Suprapubic skin (tissue), 4 donors: Measurements from ENCODE around the gene FIBP. TPM values are rescaled to one million over a fixed set of nuclear protein-coding genes. Genes with fewer than 3 reads are reported as not detected.

Experiments
- DNase-seq, 2 donors: peaks; one replicate each; pipeline ENCODE4 v3.0.0-alpha.2; 2019; ENCODE audit warnings: low spot score in 2 of 2
- H3K27ac ChIP-seq: fragments of 200-600 bp; sonication (generic); one replicate; pipeline ENCODE4 v1.5.1; 2019
- H3K27me3 ChIP-seq: fragments of 200-600 bp; sonication (generic); one replicate; pipeline ENCODE4 v1.5.1; 2019
- H3K36me3 ChIP-seq: fragments of 200-600 bp; sonication (generic); one replicate; pipeline ENCODE4 v1.5.1; 2019
- H3K4me1 ChIP-seq: fragments of 200-600 bp; sonication (generic); one replicate; pipeline ENCODE4 v1.5.1; 2019
- H3K4me3 ChIP-seq: fragments of 200-600 bp; sonication (generic); one replicate; pipeline ENCODE4 v1.5.1; 2019; ENCODE audit warnings: mild to moderate bottlenecking
- H3K9me3 ChIP-seq: fragments of 200-600 bp; sonication (generic); one replicate; pipeline ENCODE4 v1.5.1; 2019
- CTCF ChIP-seq, 2 donors: fragments of 200-600 bp in 1 of 2; fragments of 450-650 bp in 1 of 2; sonication (generic) in 1 of 2; IDR thresholded peaks; one replicate each; pipeline ENCODE4 v1.5.1; 2016 to 2019; ENCODE audit warnings: antibody characterized with exemption in 2 of 2, mild to moderate bottlenecking in 1 of 2, moderate library complexity in 1 of 2
- EP300 ChIP-seq: sonication (generic); formaldehyde crosslinking; IDR thresholded peaks from one replicate; pipeline ENCODE4 v1.6.1; 2017; ENCODE audit warnings: antibody characterized with exemption
- POLR2A ChIP-seq, 2 donors: fragments of 450-650 bp; IDR thresholded peaks; one replicate each; pipeline ENCODE4 v1.6.1; 2017; ENCODE audit warnings: antibody characterized with exemption in 2 of 2, mild to moderate bottlenecking in 2 of 2, moderate library complexity in 2 of 2
- POLR2AphosphoS5 ChIP-seq, 3 donors: sonication (generic); formaldehyde crosslinking; IDR thresholded peaks; one replicate each; pipeline ENCODE4 v1.6.1; 2017; ENCODE audit warnings: antibody characterized with exemption in 3 of 3
- WGBS: methylation state at CpG from one replicate; pipeline ENCODE4 v1.1.5; 2018; 5-methylcytosine and 5-hydroxymethylcytosine counted together
- total RNA-seq, 4 donors: library from RNA; depleted of rRNA; stranded (reverse); fragments of >200 nt; gene quantifications; one replicate each; pipeline ENCODE4 v1.1.0, GENCODE V29; 2016

FIBP gene
- total RNA-seq, 4 donors from 2014 or later: 46.9 to 89.3 (median 74.6) TPM

GRCh38 chr11:65928667-65929066 lies 40.4 kb upstream of the FIBP start:
- no peak overlapping the region for H3K27ac ChIP-seq
- 76% methylated on average over 6 of the region's 6 CpGs for WGBS
- DNase-seq: no peak
- peaks cover 6% of the 10 kb centered on the region for H3K36me3 ChIP-seq
- no peaks in the 10 kb centered on the region for H3K9me3 ChIP-seq
- no peak overlapping the region for H3K4me3 ChIP-seq
- no peaks in the 10 kb centered on the region for H3K4me1 ChIP-seq
- H3K27me3 ChIP-seq: no peaks in the 10 kb centered on the region
- TF ChIP-seq EP300 (no peak), POLR2A (IDR thresholded peaks at IDR 0.05) (no peak), CTCF (IDR thresholded peaks at IDR 0.05) (no peak), POLR2AphosphoS5 (IDR thresholded peaks at IDR 0.05) (no peak)

GRCh38 chr11:65927904-65928397 lies 39.7 kb upstream of the FIBP start:
- H3K36me3 ChIP-seq: peaks cover 9% of the 10 kb centered on the region
- no peaks in the 10 kb centered on the region for H3K9me3 ChIP-seq
- WGBS: 56% methylated on average over 9 of the region's 9 CpGs
- no peak for DNase-seq
- no peak overlapping the region for H3K27ac ChIP-seq
- peaks cover 2% of the 10 kb centered on the region for H3K4me1 ChIP-seq
- H3K27me3 ChIP-seq: no peaks in the 10 kb centered on the region
- no peak overlapping the region for H3K4me3 ChIP-seq
- TF ChIP-seq POLR2A (IDR thresholded peaks at IDR 0.05) (no peak), EP300 (no peak), CTCF (IDR thresholded peaks at IDR 0.05) (no peak), POLR2AphosphoS5 (IDR thresholded peaks at IDR 0.05) (no peak)

- WGBS: 48% methylated on average over 2 of the region's 2 CpGs
Measured at GRCh38 chr11:65925397-65925796, 37.1 kb upstream of the FIBP start.

GRCh38 chr11:65922565-65922964 lies 34.3 kb upstream of the FIBP start:
- no peaks in the 10 kb centered on the region for H3K27me3 ChIP-seq
- 35% methylated on average over 3 of the region's 3 CpGs for WGBS
- H3K4me3 ChIP-seq: no peak overlapping the region
- DNase-seq: no peak
- peaks cover 22% of the 10 kb centered on the region for H3K36me3 ChIP-seq
- H3K4me1 ChIP-seq: peaks cover 34% of the 10 kb centered on the region
- no peak for TF ChIP-seq POLR2A (IDR thresholded peaks at IDR 0.05)
- TF ChIP-seq EP300: no peak
- TF ChIP-seq CTCF (IDR thresholded peaks at IDR 0.05): no peak
- no peak for TF ChIP-seq POLR2AphosphoS5 (IDR thresholded peaks at IDR 0.05)
- no peak overlapping the region for H3K27ac ChIP-seq
- H3K9me3 ChIP-seq: no peaks in the 10 kb centered on the region

More at GRCh38 chr11:65925397-65925796, 37.1 kb upstream of the FIBP start:
- Histone ChIP-seq H3K27me3 (no peaks in the 10 kb centered on the region), H3K9me3 (no peaks in the 10 kb centered on the region), H3K4me1 (peaks cover 18% of the 10 kb centered on the region), H3K4me3 (no peak overlapping the region), H3K27ac (no peak overlapping the region), H3K36me3 (peaks cover 22% of the 10 kb centered on the region)
- no peak for DNase-seq
- TF ChIP-seq POLR2AphosphoS5 (IDR thresholded peaks at IDR 0.05) (no peak), EP300 (no peak), CTCF (IDR thresholded peaks at IDR 0.05) (no peak), POLR2A (IDR thresholded peaks at IDR 0.05) (no peak)

- no peak for DNase-seq
- H3K27ac ChIP-seq: no peak overlapping the region
- no peak overlapping the region for H3K4me3 ChIP-seq
- peaks cover 22% of the 10 kb centered on the region for H3K36me3 ChIP-seq
- TF ChIP-seq POLR2AphosphoS5 (IDR thresholded peaks at IDR 0.05) (no peak), CTCF (IDR thresholded peaks at IDR 0.05) (no peak)
- peaks cover 40% of the 10 kb centered on the region for H3K4me1 ChIP-seq
- H3K27me3 ChIP-seq: no peaks in the 10 kb centered on the region
- no peaks in the 10 kb centered on the region for H3K9me3 ChIP-seq
- 92% methylated on average over 10 of the region's 10 CpGs for WGBS
Measured at GRCh38 chr11:65921876-65922275, 33.6 kb upstream of the FIBP start.
